Pons (tissue), 1 donor: ENCODE data around the gene DCAF10.
"Not testable (repeated sequence)": the region's sequence is repeated elsewhere in the genome, so short reads cannot be mapped to it uniquely, and the experiment has no call there.

Experiments used
- DNase-seq: peaks from one replicate; pipeline ENCODE4 v3.0.0-alpha.2; 2016; ENCODE audit warnings: low spot score

DCAF10 gene

GRCh38 chr9:37908698-37909186 lies 108.1 kb downstream of the DCAF10 start:
- no peak for DNase-seq

GRCh38 chr9:37909326-37909725 lies 108.7 kb downstream of the DCAF10 start:
- DNase-seq = no peak

GRCh38 chr9:37909836-37910235 lies 109.2 kb downstream of the DCAF10 start:
- not testable (repeated sequence) for DNase-seq

- no peak for DNase-seq
Measured at GRCh38 chr9:37910271-37910670, 109.7 kb downstream of the DCAF10 start.

- no peak for DNase-seq
Measured at GRCh38 chr9:37911271-37911681, 110.7 kb downstream of the DCAF10 start.

GRCh38 chr9:37913480-37914153 lies 113.0 kb downstream of the DCAF10 start:
- peak; percentile 98 for DNase-seq

- no peak for DNase-seq
Measured at GRCh38 chr9:37914154-37914551, 113.6 kb downstream of the DCAF10 start.

GRCh38 chr9:37914701-37915358 lies 114.2 kb downstream of the DCAF10 start:
- DNase-seq = no peak

- DNase-seq = no peak
Measured at GRCh38 chr9:37915911-37916470, 115.4 kb downstream of the DCAF10 start.

- peak; percentile 47 for DNase-seq
Measured at GRCh38 chr9:37916471-37917312, 116.1 kb downstream of the DCAF10 start.
